Ovary (tissue), 3 donors: ENCODE measurements around the gene GFI1B.

Source experiments
- CTCF ChIP-seq, 3 donors: fragments of 450-650 bp in 2 of 3; fragments of 200-600 bp in 1 of 3; IDR thresholded peaks; one replicate each; pipeline versions ENCODE4 v1.5.1 to v1.8.0; 2016 to 2022; ENCODE audit warnings: antibody characterized with exemption in 3 of 3, mild to moderate bottlenecking in 1 of 3
- POLR2A ChIP-seq: fragments of 450-650 bp; IDR thresholded peaks from one replicate; pipeline ENCODE4 v1.6.1; 2017; ENCODE audit warnings: antibody characterized with exemption, mild to moderate bottlenecking, moderate library complexity
- donor health status: DM: no; HTN: no; CAD: no.

- TF ChIP-seq CTCF (IDR thresholded peaks at IDR 0.05) = no peak
- no peak for TF ChIP-seq POLR2A
Observed at GRCh38 chr9:133008406-133008805, 29.9 kb downstream of the GFI1B start.
